ENCODE data around the gene SPRYD7. TPM values are rescaled to one million over a fixed set of nuclear protein-coding genes. Genes with fewer than 3 reads are reported as not detected.

SPRYD7 gene
- total RNA-seq, 3 donors from 2014 or later (not counting 1 experiment from before 2014, with no cell fraction given) = 3.0 to 6.2 (median 4.4) TPM

DNA sequence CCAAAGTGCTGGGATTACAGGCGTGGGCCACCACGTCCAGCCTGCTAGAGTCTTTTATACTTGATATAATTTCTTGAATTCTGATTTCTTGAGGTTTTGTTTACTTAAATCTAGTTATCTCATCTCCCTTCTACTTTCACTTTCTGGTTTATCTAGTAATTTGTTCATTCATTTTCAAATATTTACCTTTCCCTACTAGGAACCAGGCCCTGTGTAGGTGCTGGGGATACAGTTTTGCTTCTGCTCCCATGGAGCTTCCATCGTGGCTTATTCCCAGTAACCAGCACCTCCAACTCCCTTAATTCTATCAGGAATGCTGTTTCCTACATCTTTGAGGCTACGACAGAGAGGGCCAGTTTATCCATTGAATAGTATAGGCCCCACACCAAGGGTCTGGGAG, 36.6 kb upstream of the SPRYD7 start:
- 92% methylated on average over 2 of the region's 4 CpGs for WGBS (ENCODE audit: insufficient coverage)
- intact Hi-C loops (cut with micrococcal nuclease) = no loop called here
- Histone ChIP-seq H3K9me3 (ENCODE audit: control insufficient read depth, insufficient read depth, low read length) (no peaks in the 10 kb centered on the region), H3K4me3 (ENCODE audit: low read length) (no peak overlapping the region), H3K27ac (ENCODE audit: low read length) (no peak overlapping the region), H3K4me1 (ENCODE audit: control insufficient read depth, insufficient read depth, low read length) (no peaks in the 10 kb centered on the region), H3K27me3 (ENCODE audit: control insufficient read depth, insufficient read depth, low read length) (no peaks in the 10 kb centered on the region), H3K36me3 (ENCODE audit: control insufficient read depth, insufficient read depth, low read length) (no peaks in the 10 kb centered on the region)
- TF ChIP-seq, protein P1, sequence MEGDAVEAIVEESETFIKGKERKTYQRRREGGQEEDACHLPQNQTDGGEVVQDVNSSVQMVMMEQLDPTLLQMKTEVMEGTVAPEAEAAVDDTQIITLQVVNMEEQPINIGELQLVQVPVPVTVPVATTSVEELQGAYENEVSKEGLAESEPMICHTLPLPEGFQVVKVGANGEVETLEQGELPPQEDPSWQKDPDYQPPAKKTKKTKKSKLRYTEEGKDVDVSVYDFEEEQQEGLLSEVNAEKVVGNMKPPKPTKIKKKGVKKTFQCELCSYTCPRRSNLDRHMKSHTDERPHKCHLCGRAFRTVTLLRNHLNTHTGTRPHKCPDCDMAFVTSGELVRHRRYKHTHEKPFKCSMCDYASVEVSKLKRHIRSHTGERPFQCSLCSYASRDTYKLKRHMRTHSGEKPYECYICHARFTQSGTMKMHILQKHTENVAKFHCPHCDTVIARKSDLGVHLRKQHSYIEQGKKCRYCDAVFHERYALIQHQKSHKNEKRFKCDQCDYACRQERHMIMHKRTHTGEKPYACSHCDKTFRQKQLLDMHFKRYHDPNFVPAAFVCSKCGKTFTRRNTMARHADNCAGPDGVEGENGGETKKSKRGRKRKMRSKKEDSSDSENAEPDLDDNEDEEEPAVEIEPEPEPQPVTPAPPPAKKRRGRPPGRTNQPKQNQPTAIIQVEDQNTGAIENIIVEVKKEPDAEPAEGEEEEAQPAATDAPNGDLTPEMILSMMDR (IDR thresholded peaks at IDR 0.05) = no peak
- H3K4me3 Mint-ChIP-seq = no peak overlapping the region
- no peaks in the 10 kb centered on the region for H3K9me3 Mint-ChIP-seq
- H3K36me3 Mint-ChIP-seq = no peaks in the 10 kb centered on the region
- ATAC-seq (no peak), DNase-seq (no peak)
- H3K4me1 Mint-ChIP-seq = no peaks in the 10 kb centered on the region
- H3K27me3 Mint-ChIP-seq (ENCODE audit: low read depth in 2 of 2) = no peaks in the 10 kb centered on the region
- H3K27ac Mint-ChIP-seq = no peak overlapping the region

DNA sequence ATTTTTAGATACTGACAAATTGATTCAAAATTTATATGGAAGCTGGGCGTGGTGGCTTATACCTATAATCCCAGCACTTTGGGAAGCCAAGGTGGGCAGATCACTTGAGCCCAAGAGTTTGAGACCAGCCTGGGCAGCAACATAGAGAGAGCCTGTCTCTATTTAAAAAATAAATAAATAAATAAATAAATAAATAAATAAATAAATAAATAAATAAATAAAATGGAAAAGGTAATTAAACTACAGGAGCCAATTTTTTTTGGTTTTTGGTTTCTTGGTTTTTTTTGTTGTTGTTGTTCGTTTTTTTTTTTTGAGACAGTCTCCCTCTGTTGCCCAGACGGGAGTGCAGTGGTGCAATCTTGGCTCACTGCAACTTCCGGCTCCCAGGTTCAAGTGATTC, 31.3 kb upstream of the SPRYD7 start:
- intact Hi-C loops (cut with micrococcal nuclease) = no loop called here
- WGBS (ENCODE audit: insufficient coverage) = 87% methylated on average over 2 of the region's 4 CpGs
- Histone ChIP-seq H3K27me3 (ENCODE audit: control insufficient read depth, insufficient read depth, low read length) (no peaks in the 10 kb centered on the region), H3K27ac (ENCODE audit: low read length) (no peak overlapping the region), H3K9me3 (ENCODE audit: control insufficient read depth, insufficient read depth, low read length) (peaks cover 3% of the 10 kb centered on the region), H3K36me3 (ENCODE audit: control insufficient read depth, insufficient read depth, low read length) (no peaks in the 10 kb centered on the region), H3K4me1 (ENCODE audit: control insufficient read depth, insufficient read depth, low read length) (no peaks in the 10 kb centered on the region), H3K4me3 (ENCODE audit: low read length) (no peak overlapping the region)
- H3K36me3 Mint-ChIP-seq = peaks cover 28% of the 10 kb centered on the region
- H3K9me3 Mint-ChIP-seq = peaks cover 5 to 17% of the 10 kb centered on the region in 2 donors
- no peak overlapping the region for H3K27ac Mint-ChIP-seq
- no peak overlapping the region for H3K4me3 Mint-ChIP-seq
- H3K27me3 Mint-ChIP-seq (ENCODE audit: low read depth in 2 of 2) = no peaks in the 10 kb centered on the region
- DNase-seq (no peak), ATAC-seq (no peak)
- TF ChIP-seq, protein P1 (IDR thresholded peaks at IDR 0.05) = no peak
- no peaks in the 10 kb centered on the region for H3K4me1 Mint-ChIP-seq

DNA sequence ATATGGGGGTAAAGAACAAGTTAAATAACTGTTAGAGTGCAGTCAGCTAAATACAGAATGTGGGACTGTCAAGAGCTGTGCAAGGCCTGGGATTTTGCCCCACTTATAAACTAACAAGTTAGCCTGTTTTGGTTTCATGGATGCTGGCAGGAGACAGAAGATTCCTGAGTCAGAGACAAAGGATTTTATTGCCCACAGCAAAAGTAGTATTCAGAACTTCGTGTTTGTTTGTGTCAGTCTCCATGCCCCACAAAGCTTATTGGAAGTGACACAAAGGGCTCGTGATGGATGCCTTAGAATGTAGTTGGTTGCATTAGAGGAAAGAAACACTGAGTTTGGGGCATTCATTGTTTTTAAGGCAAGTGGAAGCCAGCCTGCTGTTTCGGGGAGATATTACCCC, 22.2 kb upstream of the SPRYD7 start:
- Histone ChIP-seq H3K4me1 (ENCODE audit: control insufficient read depth, insufficient read depth, low read length) (no peaks in the 10 kb centered on the region), H3K4me3 (ENCODE audit: low read length) (no peak overlapping the region), H3K27me3 (ENCODE audit: control insufficient read depth, insufficient read depth, low read length) (no peaks in the 10 kb centered on the region), H3K27ac (ENCODE audit: low read length) (no peak overlapping the region), H3K36me3 (ENCODE audit: control insufficient read depth, insufficient read depth, low read length) (no peaks in the 10 kb centered on the region), H3K9me3 (ENCODE audit: control insufficient read depth, insufficient read depth, low read length) (no peaks in the 10 kb centered on the region)
- TF ChIP-seq, protein P1 (IDR thresholded peaks at IDR 0.05) = no peak
- Mint-ChIP-seq H3K36me3 (peaks cover 10% of the 10 kb centered on the region), H3K4me1 (no peaks in the 10 kb centered on the region), H3K9me3 (peaks cover 0 to 2% of the 10 kb centered on the region in 2 donors), H3K4me3 (no peak overlapping the region), H3K27ac (no peak overlapping the region), H3K27me3 (ENCODE audit: low read depth in 2 of 2) (no peaks in the 10 kb centered on the region)
- 94% methylated on average over 3 of the region's 3 CpGs for WGBS (ENCODE audit: insufficient coverage)
- DNase-seq = no peak
- intact Hi-C loops (cut with micrococcal nuclease) = no loop called here
- ATAC-seq = no peak

DNA sequence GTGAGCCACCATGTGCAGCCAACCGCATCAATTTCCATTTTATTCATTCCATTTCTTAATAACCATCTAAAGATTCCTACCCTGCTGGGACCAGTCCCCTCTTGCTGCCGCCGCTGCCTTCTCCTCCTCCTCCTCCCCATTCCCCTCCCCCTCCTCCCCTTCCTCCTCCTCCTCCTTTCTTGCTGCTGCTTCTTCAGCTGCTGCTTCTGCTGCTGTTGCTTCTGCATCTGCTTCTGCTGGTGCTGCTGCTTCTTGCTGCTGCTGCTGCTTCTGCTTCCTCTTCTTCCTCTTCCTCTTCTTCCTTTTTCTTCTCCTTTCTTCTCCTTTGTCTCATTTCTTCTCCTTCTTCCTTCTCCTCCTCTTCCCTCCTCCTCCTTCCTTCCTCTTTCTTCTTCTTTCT, 20.0 kb upstream of the SPRYD7 start:
- 89% methylated on average over 3 of the region's 3 CpGs for WGBS (ENCODE audit: insufficient coverage)
- no peaks in the 10 kb centered on the region for H3K9me3 Mint-ChIP-seq
- H3K4me3 Mint-ChIP-seq = no peak overlapping the region
- DNase-seq (no peak), ATAC-seq (no peak)
- H3K27ac Mint-ChIP-seq = no peak overlapping the region
- no peak overlapping the region for H3K4me3 ChIP-seq (ENCODE audit: low read length)
- H3K27me3 Mint-ChIP-seq (ENCODE audit: low read depth in 2 of 2) = no peaks in the 10 kb centered on the region
- intact Hi-C loops (cut with micrococcal nuclease) = no loop called here
- no peaks in the 10 kb centered on the region for H3K36me3 Mint-ChIP-seq
- no peaks in the 10 kb centered on the region for H3K4me1 Mint-ChIP-seq
- no peak overlapping the region for H3K27ac ChIP-seq (ENCODE audit: low read length)
- no peaks in the 10 kb centered on the region for H3K27me3 ChIP-seq (ENCODE audit: control insufficient read depth, insufficient read depth, low read length)
- H3K9me3 ChIP-seq (ENCODE audit: control insufficient read depth, insufficient read depth, low read length) = no peaks in the 10 kb centered on the region
- no peaks in the 10 kb centered on the region for H3K36me3 ChIP-seq (ENCODE audit: control insufficient read depth, insufficient read depth, low read length)
- no peaks in the 10 kb centered on the region for H3K4me1 ChIP-seq (ENCODE audit: control insufficient read depth, insufficient read depth, low read length)
- TF ChIP-seq, protein P1 (IDR thresholded peaks at IDR 0.05) = no peak

Measured in natural killer cell (primary cell).